Epidermal melanocyte (primary cell): ENCODE data around the gene INHBB.
"Not testable (repeated sequence)": the region's sequence is repeated elsewhere in the genome, so short reads cannot be mapped to it uniquely, and the experiment has no call there.

Experiments used
- DNase-seq: peaks from one replicate; pipeline ENCODE4 v3.0.0; 2011; ENCODE audit warnings: low spot score; ENCODE audit not compliant: insufficient read length

Gene INHBB

GRCh38 chr2:120316071-120316470, 29.9 kb upstream of the INHBB start:
- DNase-seq = no peak

DNA sequence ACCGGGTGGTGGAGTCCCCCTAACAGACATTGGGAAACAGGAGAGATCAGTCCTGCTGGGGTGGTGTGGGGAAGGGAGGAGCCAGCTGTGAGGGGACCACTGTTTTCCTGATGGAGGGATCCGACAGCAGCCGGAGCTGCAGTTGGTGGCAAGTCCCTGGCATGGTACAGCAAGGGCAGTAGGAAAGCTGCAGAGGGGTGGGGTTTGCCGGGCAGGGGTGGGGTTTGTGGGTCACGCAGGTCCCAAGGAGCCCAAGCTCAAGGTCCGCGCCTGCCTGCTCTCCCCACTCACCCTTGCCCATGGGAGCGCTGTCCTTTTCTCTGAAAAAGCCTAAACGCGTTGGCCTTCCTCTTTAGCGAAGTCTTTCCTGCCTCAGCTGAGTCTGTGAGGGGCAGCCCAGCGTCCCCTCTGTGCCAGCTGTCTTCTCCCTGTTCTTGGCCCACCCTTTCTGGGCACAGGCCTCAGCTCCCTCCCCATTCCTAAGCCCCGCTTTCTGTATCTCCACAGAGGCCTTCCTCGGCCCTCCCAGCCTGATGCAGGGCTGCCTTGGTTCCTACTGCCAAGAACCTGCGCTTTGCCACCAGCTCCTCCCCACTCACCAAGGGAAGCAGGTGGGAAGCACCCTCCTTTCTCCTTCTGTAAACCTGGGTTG, 29.3 kb upstream of the INHBB start:
- DNase-seq = no peak

DNA sequence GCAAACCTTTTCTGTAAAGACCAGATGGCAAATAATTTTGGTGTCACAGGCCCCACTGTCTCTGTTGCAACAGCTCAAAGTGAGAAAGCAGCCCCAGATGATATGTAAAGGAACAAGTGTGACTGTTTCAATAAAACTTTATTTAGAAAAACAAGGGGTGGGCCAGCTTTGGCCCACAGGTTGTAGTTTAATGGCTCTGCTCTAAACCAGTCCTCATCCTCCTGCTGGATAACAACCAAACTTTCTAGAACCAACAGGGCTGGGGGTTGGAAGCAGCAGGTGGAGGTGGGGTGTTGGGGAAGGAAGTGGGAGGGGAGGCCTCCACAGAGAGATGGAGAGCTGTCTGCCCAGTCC, 28.8 kb upstream of the INHBB start:
- no peak for DNase-seq

DNA sequence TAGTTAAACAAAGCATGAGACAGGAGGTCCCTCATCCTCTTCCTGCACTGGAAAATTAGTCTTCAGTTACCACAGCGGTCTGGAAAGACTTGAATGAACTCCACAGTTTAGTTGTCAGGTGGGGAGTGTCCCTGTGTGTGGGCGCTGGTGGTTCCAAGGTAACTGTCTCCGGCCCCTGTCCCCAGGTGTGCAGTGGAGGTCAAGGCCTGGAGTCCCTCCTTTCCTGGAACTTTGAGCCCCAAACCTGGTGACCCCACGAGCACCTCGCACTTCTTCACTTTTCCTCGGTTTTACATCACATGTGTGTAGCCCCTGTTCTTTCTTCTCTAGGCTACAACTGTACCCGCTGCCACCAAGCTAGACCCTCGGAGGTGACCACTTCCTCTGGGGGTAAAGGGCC, 28.0 kb upstream of the INHBB start:
- no peak for DNase-seq

- DNase-seq = no peak
Measured at GRCh38 chr2:120318626-120319025, 27.3 kb upstream of the INHBB start.

DNA sequence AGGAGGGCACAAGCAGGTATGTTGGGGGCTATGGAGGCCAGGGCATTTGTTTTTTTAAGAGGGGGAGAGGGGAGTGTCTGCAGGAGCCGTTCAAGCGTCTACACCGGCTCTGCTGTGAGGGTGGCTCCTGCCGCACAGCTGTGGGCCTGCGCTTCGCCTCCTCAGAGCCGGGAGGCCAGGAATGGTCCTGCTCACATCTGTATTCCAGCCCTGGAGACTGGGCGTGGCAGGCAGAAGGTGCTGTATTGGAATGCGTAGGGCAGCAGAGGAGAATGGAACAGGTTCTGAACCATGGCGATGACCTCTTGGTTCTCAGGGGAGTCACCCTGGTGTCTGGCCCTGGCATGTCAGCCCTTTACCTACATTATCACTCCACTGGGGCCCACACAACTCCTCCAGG, 26.8 kb upstream of the INHBB start:
- DNase-seq = no peak

DNA sequence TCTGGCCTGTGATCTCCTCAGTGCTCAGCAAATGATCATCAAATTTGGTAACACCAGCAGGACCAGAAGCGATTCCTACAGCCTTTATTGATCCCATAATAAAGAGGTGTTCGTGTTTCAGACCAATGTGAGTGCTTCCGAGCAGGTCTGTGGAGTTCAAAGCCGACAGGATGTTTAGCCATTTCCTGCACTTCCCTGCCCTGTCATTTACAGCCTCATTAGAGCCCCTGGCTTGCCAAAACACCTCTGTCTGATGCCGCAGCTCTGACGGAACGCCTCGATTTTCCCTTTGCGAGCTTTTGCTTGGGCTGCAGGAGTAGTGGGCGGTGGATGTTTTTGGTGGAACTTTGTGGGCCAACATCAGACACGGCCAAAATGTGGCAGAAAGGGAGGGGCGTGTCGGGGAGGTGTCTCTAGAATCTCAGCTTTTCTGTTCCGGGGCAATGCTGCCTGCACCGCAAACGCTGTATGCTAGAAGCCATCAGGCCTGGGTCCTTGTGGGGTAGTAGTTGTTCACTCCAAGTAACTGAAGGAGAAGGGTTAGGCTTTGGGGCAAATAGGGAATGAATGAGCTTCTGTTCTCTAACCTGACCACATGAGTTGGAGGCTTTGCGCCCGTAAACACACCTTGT, 26.1 kb upstream of the INHBB start:
- no peak for DNase-seq

DNA sequence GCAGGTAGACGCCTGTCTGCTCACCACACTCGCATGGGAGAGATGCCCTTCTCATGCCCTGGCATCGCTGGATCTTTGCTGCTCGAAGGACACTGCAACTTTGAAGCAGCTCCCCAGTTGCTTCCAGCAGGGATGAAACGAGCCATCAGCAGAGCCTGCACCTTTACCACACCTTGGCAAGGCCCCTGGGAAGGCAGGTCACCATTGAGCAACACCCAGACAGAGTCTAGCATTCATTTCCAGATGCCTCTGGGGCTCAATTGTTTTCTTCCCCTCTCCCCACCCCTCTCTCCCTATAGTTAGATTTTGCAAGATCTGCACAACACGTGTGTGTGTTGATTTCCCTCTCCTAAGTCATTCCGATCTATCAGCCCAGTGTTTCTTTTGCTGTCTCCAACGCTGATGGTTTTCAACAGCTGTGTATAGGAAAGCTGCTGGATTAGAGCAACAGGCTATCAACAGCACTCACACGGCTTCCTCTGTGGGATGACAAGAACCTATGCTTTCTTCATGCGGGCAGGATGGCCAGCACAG, 25.6 kb upstream of the INHBB start:
- no peak for DNase-seq

- DNase-seq = not testable (repeated sequence)
Measured at GRCh38 chr2:120320887-120321556, 24.9 kb upstream of the INHBB start.

DNA sequence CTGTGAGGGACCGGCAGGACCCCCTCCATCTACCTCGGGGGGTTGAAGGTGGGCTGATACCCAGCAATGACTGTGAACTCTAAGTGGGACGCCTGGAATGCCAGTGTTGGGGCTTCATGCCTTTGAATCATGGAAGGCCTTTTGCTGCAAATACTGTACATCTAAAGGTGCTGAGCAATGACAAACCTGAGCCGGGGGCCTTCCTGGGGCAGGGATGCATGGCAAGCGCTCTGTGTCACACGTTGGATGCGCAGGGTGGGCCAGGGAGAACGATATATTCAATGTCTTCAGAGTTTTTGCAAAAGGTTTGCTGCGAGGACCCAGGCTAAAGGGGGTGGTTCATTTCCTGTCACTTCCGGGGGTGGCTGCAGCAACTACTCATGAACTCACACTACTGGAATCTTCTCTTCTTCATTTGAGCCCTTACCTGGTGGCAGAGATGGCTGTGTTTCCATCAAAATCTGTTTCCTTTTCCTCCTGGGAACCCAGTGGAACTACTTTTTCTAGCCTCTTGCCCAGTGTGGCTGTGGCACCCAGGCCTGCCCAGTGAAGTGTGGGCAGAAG, 24.1 kb upstream of the INHBB start:
- no peak for DNase-seq

- no peak for DNase-seq
Measured at GRCh38 chr2:120322329-120322728, 23.6 kb upstream of the INHBB start.

- DNase-seq = no peak
Measured at GRCh38 chr2:120323214-120323613, 22.7 kb upstream of the INHBB start.

GRCh38 chr2:120323807-120324399, 22.0 kb upstream of the INHBB start:
- no peak for DNase-seq

- no peak for DNase-seq
Measured at GRCh38 chr2:120324933-120325332, 21.0 kb upstream of the INHBB start.

DNA sequence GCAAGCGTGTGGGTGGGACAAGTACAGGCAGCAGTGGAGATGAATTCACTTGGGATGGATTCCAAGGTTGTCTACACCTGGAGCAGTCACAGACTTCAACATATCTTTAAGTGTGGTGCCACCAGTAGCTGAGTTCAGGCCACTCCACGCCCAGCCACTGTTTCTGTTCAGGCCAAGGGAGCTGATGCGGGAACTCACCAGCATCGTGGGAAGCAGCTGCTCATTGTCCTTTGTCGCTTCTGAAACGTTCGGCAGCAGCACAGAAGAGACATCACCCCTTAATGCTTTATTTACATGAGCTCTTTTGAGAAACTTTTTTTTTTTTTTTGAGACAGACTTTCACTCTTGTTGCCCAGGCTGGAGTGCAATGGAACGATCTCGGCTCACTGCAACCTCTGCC, 19.9 kb upstream of the INHBB start:
- no peak for DNase-seq

DNA sequence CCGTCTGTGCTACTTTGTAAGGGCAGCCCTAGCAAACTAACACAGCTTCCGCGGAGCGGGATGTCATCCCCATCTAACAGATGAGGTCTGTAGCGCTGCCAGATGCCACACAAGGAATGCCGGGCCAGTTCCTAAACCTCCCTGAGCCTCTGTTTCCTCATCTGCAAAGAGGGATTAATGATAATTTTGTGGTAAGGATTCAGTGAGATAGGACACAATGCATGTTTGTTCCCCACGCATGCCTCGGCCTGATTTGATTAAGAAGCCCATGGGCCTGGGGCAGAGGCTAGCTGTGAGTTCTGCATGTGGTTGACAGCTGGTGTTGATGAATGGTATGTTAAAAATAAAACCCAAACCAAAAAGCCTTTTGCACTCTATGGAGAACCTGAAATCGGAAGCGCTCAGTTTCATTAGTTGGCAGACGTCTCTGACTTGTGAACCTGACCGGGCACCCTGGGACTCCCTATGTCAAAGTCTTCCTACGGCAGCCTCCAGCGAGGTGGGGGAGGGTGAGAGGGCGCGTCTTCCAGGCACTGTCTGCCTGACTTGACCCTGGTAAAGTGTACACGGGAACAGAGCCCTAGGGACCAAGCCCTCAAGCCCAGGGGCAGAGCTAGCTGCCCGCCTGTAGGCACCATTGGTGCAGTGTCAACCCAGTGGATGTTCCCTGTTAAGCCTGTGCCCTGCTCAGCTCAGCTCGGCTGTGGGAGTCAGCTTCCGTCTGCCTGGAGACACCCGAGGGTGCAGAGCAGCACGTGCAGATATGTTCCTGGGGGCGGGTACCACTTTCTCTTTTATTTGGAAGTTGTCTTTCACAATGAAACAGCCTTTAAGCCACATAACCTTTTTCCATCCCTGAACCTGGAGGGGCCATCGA, 14.8 kb upstream of the INHBB start:
- DNase-seq = no peak

GRCh38 chr2:120331903-120332302, 14.0 kb upstream of the INHBB start:
- DNase-seq = no peak

DNA sequence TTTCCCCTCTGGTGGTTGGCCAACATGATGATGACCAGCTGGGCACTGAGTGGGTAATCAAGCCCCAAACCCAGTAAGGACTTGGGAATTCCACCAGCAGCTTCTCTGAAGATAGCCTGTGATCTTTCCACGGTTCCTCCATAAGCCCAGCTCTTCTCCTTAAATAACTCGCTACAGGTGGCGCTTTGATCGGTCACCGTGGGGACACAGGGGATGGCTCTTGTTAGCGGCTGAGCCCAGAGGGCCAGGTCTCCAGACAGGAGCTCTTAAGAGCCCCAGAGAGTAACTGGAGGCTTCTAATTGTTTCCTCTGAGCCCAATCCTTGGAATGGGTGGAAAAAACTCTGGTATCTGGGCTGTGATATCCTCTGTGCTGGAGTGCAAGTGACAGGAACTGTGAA, 13.6 kb upstream of the INHBB start:
- no peak for DNase-seq

DNA sequence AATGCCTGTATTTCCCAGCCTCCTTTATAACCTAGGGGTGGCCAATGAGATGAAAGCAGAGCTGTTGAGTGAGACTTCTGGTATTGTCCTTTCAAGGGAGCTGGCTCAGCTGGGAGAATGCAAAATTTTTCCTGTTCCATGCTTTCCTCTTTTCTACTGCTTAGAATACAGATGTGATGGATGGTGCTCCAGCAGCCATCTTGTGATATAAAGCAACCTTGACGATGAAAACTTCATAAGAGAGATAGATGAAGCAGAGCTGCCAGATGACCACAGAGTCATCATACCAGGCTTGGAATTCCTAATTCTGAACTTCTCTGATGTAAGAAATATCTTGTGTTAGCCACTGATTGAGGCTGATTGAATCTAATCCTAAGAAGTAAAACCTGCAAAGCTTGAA, 11.9 kb upstream of the INHBB start:
- DNase-seq = no peak

DNA sequence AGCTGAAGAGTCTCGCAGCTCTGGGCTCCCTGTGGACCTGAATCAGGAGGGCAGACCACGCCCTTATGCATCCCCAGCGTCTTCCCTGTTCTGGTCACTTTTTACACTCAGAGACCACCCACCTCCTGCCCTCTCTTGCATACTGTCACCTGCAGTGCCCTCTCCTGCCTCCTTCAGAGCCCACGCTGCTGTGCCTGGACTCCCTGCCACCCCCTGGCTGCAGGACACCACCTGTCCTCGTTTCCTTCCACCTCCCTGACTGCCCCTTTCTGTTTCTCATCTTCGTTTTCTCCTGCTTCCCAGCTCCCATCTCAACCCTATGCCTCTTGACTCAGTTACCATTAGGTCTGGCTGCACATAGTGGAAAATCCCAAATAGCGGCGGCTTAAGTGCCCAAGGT, 9.2 kb upstream of the INHBB start:
- no peak for DNase-seq

- DNase-seq = no peak
Measured at GRCh38 chr2:120338015-120338414, 7.9 kb upstream of the INHBB start.
